NT2/D1 (cell line): Measurements from ENCODE around the gene LVRN.

Source experiments
- DNase-seq: peaks from one replicate; pipeline ENCODE4 v3.0.0-alpha.2; 2011; ENCODE audit warnings: low read depth, low spot score
- H3K27me3 ChIP-seq: 2 replicates; pipeline ENCODE4 v1.6.0; 2011; ENCODE audit warnings: mild to moderate bottlenecking; ENCODE audit not compliant: insufficient read length, insufficient read depth
- H3K36me3 ChIP-seq: 2 replicates; pipeline ENCODE4 v1.6.1; 2011; ENCODE audit warnings: mild to moderate bottlenecking, low read length, mixed read lengths; ENCODE audit not compliant: insufficient read depth, insufficient read length
- H3K4me1 ChIP-seq: 2 replicates; pipeline ENCODE4 v1.5.1; 2011; ENCODE audit not compliant: insufficient read depth, insufficient read length
- H3K4me3 ChIP-seq: 2 replicates; pipeline ENCODE4 v1.5.1; 2011; ENCODE audit warnings: low read depth; ENCODE audit not compliant: insufficient read length
- H3K9ac ChIP-seq: 2 replicates; pipeline ENCODE4 v1.6.0; 2011; ENCODE audit warnings: low read depth; ENCODE audit not compliant: insufficient read length
- H3K9me3 ChIP-seq: 2 replicates; pipeline ENCODE4 v1.5.1; 2011; ENCODE audit warnings: mild to moderate bottlenecking, low read length; ENCODE audit not compliant: insufficient read depth
- SUZ12 ChIP-seq: IDR thresholded peaks from 2 replicates; pipeline ENCODE4 v1.6.1; 2011; ENCODE audit not compliant: insufficient read length, insufficient read depth; ENCODE audit errors: extremely low read depth
- YY1 ChIP-seq: IDR thresholded peaks from 2 replicates; pipeline ENCODE4 v1.6.1; 2011; ENCODE audit not compliant: insufficient read length, insufficient read depth
- ZNF274 ChIP-seq: IDR thresholded peaks from 2 replicates; pipeline ENCODE4 v1.6.1; 2011; ENCODE audit warnings: mild to moderate bottlenecking, low read depth, low read length

LVRN gene

GRCh38 chr5:116004248-116004647, 42.0 kb downstream of the LVRN start:
- no peaks in the 10 kb centered on the region for H3K36me3 ChIP-seq
- no peaks in the 10 kb centered on the region for H3K4me1 ChIP-seq
- H3K9ac ChIP-seq = no peak overlapping the region
- TF ChIP-seq ZNF274 (no peak), SUZ12 (no peak), YY1 (no peak)
- no peaks in the 10 kb centered on the region for H3K27me3 ChIP-seq
- H3K9me3 ChIP-seq = no peaks in the 10 kb centered on the region
- H3K4me3 ChIP-seq = no peak overlapping the region
- DNase-seq = no peak

GRCh38 chr5:116009806-116010205, 47.5 kb downstream of the LVRN start:
- Histone ChIP-seq H3K4me1 (no peaks in the 10 kb centered on the region), H3K9me3 (no peaks in the 10 kb centered on the region), H3K36me3 (no peaks in the 10 kb centered on the region), H3K9ac (no peak overlapping the region), H3K4me3 (no peak overlapping the region), H3K27me3 (no peaks in the 10 kb centered on the region)
- TF ChIP-seq ZNF274 (no peak), SUZ12 (no peak), YY1 (no peak)
- DNase-seq = no peak

DNA sequence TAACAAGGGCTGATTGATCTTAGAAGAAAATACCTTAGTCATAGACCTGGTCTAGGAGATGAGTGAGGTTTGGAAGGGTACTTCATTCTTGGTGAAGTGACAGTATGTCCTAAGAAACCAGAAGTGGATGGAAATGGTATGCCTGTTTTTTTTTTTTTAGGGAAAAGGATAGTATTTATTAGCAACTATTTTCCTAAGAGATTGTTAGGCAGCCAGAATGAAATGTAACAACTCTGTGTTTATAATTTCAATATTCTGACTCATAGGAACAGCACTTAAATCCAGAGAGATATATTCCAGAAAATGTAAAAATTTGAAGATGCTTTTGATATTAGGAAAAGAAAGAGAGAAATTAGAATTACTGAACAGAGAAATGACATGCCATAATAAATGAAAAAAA, 48.8 kb downstream of the LVRN start:
- Histone ChIP-seq H3K9me3 (no peaks in the 10 kb centered on the region), H3K9ac (no peak overlapping the region), H3K27me3 (no peaks in the 10 kb centered on the region), H3K36me3 (no peaks in the 10 kb centered on the region), H3K4me1 (no peaks in the 10 kb centered on the region), H3K4me3 (no peak overlapping the region)
- DNase-seq = no peak
- TF ChIP-seq YY1 = no peak
- no peak for TF ChIP-seq ZNF274
- TF ChIP-seq SUZ12 = no peak

DNA sequence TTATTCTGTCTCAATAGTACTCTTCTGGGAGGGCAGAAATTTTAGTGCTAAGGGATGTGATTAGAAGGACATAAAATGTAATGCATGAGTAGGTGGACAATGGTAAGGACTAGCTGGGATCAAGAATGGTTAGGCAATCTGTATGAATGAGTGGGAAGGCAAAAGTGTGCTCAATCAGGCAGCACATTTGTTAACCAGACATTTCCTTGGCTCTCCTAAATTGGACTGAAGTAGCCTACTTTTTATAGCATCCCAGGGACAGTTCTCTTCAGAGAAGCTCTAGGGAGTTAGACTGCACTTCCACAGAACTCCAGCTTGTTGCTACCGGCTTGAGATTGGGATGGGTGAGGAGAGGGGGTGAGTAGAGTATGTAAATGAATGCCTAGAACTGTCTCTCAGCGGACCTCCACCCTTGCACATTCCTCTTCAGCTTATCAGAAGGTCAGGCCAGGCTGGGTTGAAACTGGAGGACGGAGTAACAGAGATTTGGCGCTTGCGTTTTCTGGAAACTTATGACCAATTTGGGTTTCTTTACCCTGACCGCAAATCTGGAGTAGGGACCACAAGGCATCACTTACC, 51.0 kb downstream of the LVRN start:
- TF ChIP-seq ZNF274 (no peak), YY1 (no peak), SUZ12 (no peak)
- Histone ChIP-seq H3K27me3 (no peaks in the 10 kb centered on the region), H3K4me1 (no peaks in the 10 kb centered on the region), H3K4me3 (no peak overlapping the region), H3K9me3 (no peaks in the 10 kb centered on the region), H3K9ac (no peak overlapping the region), H3K36me3 (no peaks in the 10 kb centered on the region)
- DNase-seq = peak; percentile 2

GRCh38 chr5:116013936-116014335, 51.7 kb downstream of the LVRN start:
- DNase-seq = no peak
- H3K36me3 ChIP-seq = no peaks in the 10 kb centered on the region
- no peak overlapping the region for H3K9ac ChIP-seq
- no peak for TF ChIP-seq YY1
- no peak for TF ChIP-seq ZNF274
- TF ChIP-seq SUZ12 = no peak
- H3K4me3 ChIP-seq = no peak overlapping the region
- no peaks in the 10 kb centered on the region for H3K9me3 ChIP-seq
- no peaks in the 10 kb centered on the region for H3K4me1 ChIP-seq
- no peaks in the 10 kb centered on the region for H3K27me3 ChIP-seq

- H3K27me3 ChIP-seq = no peaks in the 10 kb centered on the region
- H3K9ac ChIP-seq = no peak overlapping the region
- H3K9me3 ChIP-seq = no peaks in the 10 kb centered on the region
- H3K4me1 ChIP-seq = no peaks in the 10 kb centered on the region
- TF ChIP-seq YY1 (no peak), SUZ12 (no peak), ZNF274 (no peak)
- no peak for DNase-seq
- H3K4me3 ChIP-seq = no peak overlapping the region
- no peaks in the 10 kb centered on the region for H3K36me3 ChIP-seq
These were observed 61.3 kb downstream of the LVRN start for GRCh38 chr5:116023619-116024018.

DNA sequence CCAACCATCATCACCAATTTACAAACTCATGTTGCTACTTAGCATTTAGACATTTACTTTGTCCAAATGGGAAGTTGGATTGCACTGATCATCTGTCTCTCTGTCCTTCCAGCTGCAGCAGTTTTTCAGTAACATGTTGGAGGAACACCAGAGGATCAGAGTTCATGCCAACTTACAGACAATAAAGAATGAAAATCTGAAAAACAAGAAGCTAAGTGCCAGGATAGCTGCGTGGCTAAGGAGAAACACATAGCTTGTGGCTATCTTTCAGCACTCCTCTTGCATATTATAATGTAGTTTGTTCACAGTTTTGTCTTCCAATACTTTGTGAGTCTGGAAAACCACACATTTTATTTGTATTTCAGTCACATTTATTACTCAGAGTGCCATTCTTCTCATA, 63.6 kb downstream of the LVRN start:
- Histone ChIP-seq H3K9ac (no peak overlapping the region), H3K27me3 (no peaks in the 10 kb centered on the region), H3K9me3 (no peaks in the 10 kb centered on the region), H3K4me3 (no peak overlapping the region), H3K4me1 (no peaks in the 10 kb centered on the region), H3K36me3 (no peaks in the 10 kb centered on the region)
- TF ChIP-seq YY1 = no peak
- no peak for TF ChIP-seq ZNF274
- no peak for TF ChIP-seq SUZ12
- no peak for DNase-seq

DNA sequence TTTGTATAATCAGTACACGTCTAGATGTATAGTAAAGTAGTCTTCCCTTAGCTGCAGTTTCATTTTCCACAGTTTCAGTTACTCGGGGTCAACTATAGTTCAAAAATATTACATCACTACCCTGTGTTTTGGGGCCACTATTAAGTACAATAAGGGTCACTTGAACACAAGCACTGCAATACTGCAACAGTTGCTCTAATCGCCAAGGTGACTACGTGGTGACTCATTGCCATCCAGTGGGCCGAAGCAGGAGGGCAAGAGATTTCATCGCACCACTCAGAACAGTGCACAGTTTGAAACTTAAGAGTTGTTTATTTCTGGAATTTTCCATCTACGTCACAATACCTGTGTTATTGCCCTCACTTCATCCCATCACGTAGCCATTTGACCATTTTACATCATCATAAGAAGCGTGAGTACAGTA, 69.8 kb downstream of the LVRN start, which contains the start of gene ARL14EPL:
Gene ARL14EPL (plus strand): TSS at position 379 of the 424 bp plus-strand sequence. CDS start 18,994 bp downstream, outside the sequence.
- Histone ChIP-seq H3K9me3 (no peaks in the 10 kb centered on the region), H3K36me3 (no peaks in the 10 kb centered on the region), H3K9ac (no peak within 1 kb of the TSS), H3K4me1 (no peaks in the 10 kb centered on the region), H3K4me3 (no peak within 1 kb of the TSS), H3K27me3 (no peaks in the 10 kb centered on the region)
- no peak for TF ChIP-seq ZNF274
- TF ChIP-seq SUZ12 = no peak
- no peak for TF ChIP-seq YY1
- DNase-seq = peak; percentile 5
